ENCODE results near the gene SPATA7.

The SPATA7 gene

GRCh38 chr14:88476825-88477224 is 91.4 kb downstream of the SPATA7 start:
- Histone ChIP-seq H3K27ac (ENCODE audit: low read length) (no peak overlapping the region), H4K20me1 (ENCODE audit: insufficient read depth, low read length) (no peaks in the 10 kb centered on the region), H3K36me3 (ENCODE audit: insufficient read depth, low read length) (no peaks in the 10 kb centered on the region), H2AFZ (ENCODE audit: low read depth, low read length) (no peak overlapping the region), H3K27me3 (ENCODE audit: insufficient read depth, low read length, poor library complexity) (no peaks in the 10 kb centered on the region), H3K79me2 (ENCODE audit: insufficient read depth, low read length) (no peaks in the 10 kb centered on the region), H3K9ac (ENCODE audit: low read depth, low read length) (no peak overlapping the region), H3K4me3 (ENCODE audit: low read depth in 1 of 2, low read length in 2 of 2) (no peak overlapping the region), H3K4me1 (ENCODE audit: insufficient read depth, low read length) (no peaks in the 10 kb centered on the region), H3K9me3 (ENCODE audit: insufficient read depth, low read length, severe bottlenecking) (no peaks in the 10 kb centered on the region), H3K4me2 (ENCODE audit: insufficient read depth, low read length) (no peak overlapping the region)
- TF ChIP-seq CTCF (IDR thresholded peaks at IDR 0.05; ENCODE audit: borderline replicate concordance, extremely low read depth, low read length, poor library complexity, severe bottlenecking) (no peak), EZH2 (IDR thresholded peaks at IDR 0.05; ENCODE audit: borderline replicate concordance, low read depth, low read length, severe bottlenecking) (no peak)
- ATAC-seq (ENCODE audit: insufficient read depth, low read depth), result no peak
- DNase-seq, result no peak

GRCh38 chr14:88477513-88478250 is 92.2 kb downstream of the SPATA7 start:
- no peaks in the 10 kb centered on the region for H4K20me1 ChIP-seq (ENCODE audit: insufficient read depth, low read length)
- H3K27me3 ChIP-seq (ENCODE audit: insufficient read depth, low read length, poor library complexity), result no peaks in the 10 kb centered on the region
- DNase-seq, result no peak
- no peak for ATAC-seq (ENCODE audit: insufficient read depth, low read depth)
- no peaks in the 10 kb centered on the region for H3K79me2 ChIP-seq (ENCODE audit: insufficient read depth, low read length)
- H3K4me3 ChIP-seq (ENCODE audit: low read depth in 1 of 2, low read length in 2 of 2), result no peak overlapping the region
- H3K27ac ChIP-seq (ENCODE audit: low read length), result no peak overlapping the region
- H3K4me2 ChIP-seq (ENCODE audit: insufficient read depth, low read length), result no peak overlapping the region
- H2AFZ ChIP-seq (ENCODE audit: low read depth, low read length), result no peak overlapping the region
- H3K36me3 ChIP-seq (ENCODE audit: insufficient read depth, low read length), result no peaks in the 10 kb centered on the region
- TF ChIP-seq EZH2 (IDR thresholded peaks at IDR 0.05; ENCODE audit: borderline replicate concordance, low read depth, low read length, severe bottlenecking) (no peak), CTCF (IDR thresholded peaks at IDR 0.05; ENCODE audit: borderline replicate concordance, extremely low read depth, low read length, poor library complexity, severe bottlenecking) (no peak)
- no peak overlapping the region for H3K9ac ChIP-seq (ENCODE audit: low read depth, low read length)
- no peaks in the 10 kb centered on the region for H3K9me3 ChIP-seq (ENCODE audit: insufficient read depth, low read length, severe bottlenecking)
- no peaks in the 10 kb centered on the region for H3K4me1 ChIP-seq (ENCODE audit: insufficient read depth, low read length)

- no peak for ATAC-seq (ENCODE audit: insufficient read depth, low read depth)
- TF ChIP-seq CTCF (IDR thresholded peaks at IDR 0.05; ENCODE audit: borderline replicate concordance, extremely low read depth, low read length, poor library complexity, severe bottlenecking) (no peak), EZH2 (IDR thresholded peaks at IDR 0.05; ENCODE audit: borderline replicate concordance, low read depth, low read length, severe bottlenecking) (no peak)
- H3K4me2 ChIP-seq (ENCODE audit: insufficient read depth, low read length), result no peak overlapping the region
- no peak overlapping the region for H3K4me3 ChIP-seq (ENCODE audit: low read depth in 1 of 2, low read length in 2 of 2)
- H2AFZ ChIP-seq (ENCODE audit: low read depth, low read length), result no peak overlapping the region
- no peak overlapping the region for H3K27ac ChIP-seq (ENCODE audit: low read length)
- no peaks in the 10 kb centered on the region for H4K20me1 ChIP-seq (ENCODE audit: insufficient read depth, low read length)
- H3K36me3 ChIP-seq (ENCODE audit: insufficient read depth, low read length), result no peaks in the 10 kb centered on the region
- no peak overlapping the region for H3K9ac ChIP-seq (ENCODE audit: low read depth, low read length)
- DNase-seq, result no peak
- H3K4me1 ChIP-seq (ENCODE audit: insufficient read depth, low read length), result no peaks in the 10 kb centered on the region
- no peaks in the 10 kb centered on the region for H3K79me2 ChIP-seq (ENCODE audit: insufficient read depth, low read length)
- no peaks in the 10 kb centered on the region for H3K27me3 ChIP-seq (ENCODE audit: insufficient read depth, low read length, poor library complexity)
- H3K9me3 ChIP-seq (ENCODE audit: insufficient read depth, low read length, severe bottlenecking), result no peaks in the 10 kb centered on the region
Measured at GRCh38 chr14:88478931-88479330, 93.5 kb downstream of the SPATA7 start.
